ENCODE results near the gene DEPDC5. TPM values are rescaled to one million over a fixed set of nuclear protein-coding genes. Genes with fewer than 3 reads are reported as not detected.

The DEPDC5 gene
- total and polyA plus RNA-seq, 2 of the 8 experiments (the other 6 are each of a cell fraction or from before 2014, with no cell fraction given), result 18.3 to 26.5 TPM

GRCh38 chr22:31719850-31720471 lies 33.9 kb upstream of the DEPDC5 start (continued):
- TF ChIP-seq SAP30 (IDR thresholded peaks at IDR 0.05; ENCODE audit: insufficient read depth, insufficient replicate concordance, low read length) (no peak), KDM5A (IDR thresholded peaks at IDR 0.05; ENCODE audit: low read length) (no peak), CREB1 (IDR thresholded peaks at IDR 0.05) (no peak), TEAD4 (IDR thresholded peaks at IDR 0.05; ENCODE audit: low read depth, low read length) (no peak), SP4 (IDR thresholded peaks at IDR 0.05; ENCODE audit: low read length) (no peak), MAFK (IDR thresholded peaks at IDR 0.05; ENCODE audit: low read depth, low read length) (no peak), NANOG (IDR thresholded peaks at IDR 0.05; ENCODE audit: insufficient read depth, low read depth, low read length, poor library complexity, severe bottlenecking) (no peak), RFX5 (IDR thresholded peaks at IDR 0.05; ENCODE audit: borderline replicate concordance, low read depth, low read length) (no peak)
